Measurements from ENCODE around the gene EIF2B5.

DNA sequence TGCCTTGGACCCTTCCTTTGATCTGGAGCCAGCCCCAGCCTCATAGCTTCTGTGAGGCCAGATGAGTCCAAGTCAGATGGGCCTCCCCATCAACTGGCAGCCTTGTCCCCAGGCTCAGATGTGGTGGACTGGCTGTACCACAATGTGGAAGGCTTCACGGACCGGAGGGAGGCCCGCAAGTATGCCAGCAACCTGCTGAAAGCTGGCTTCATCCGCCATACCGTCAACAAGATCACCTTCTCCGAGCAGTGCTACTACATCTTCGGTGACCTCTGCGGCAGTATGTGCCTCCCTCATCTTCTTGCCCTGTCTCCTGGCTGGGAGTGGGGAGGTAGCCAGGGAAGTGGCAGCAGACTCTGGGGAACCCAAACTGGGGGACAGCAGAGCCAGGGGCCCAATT lies 32.6 kb downstream of the EIF2B5 start:
- TF ChIP-seq POLR2AphosphoS5 (IDR thresholded peaks at IDR 0.05; ENCODE audit: low read depth, low read length) (no peak), TAF1 (IDR thresholded peaks at IDR 0.05; ENCODE audit: borderline replicate concordance, insufficient read depth, low read length) (no peak), SIN3A (IDR thresholded peaks at IDR 0.05; ENCODE audit: borderline replicate concordance, insufficient read depth, low read length) (no peak)

Data from PFSK-1 (cell line).